ENCODE results near the gene EARS2. TPM values are rescaled to one million over a fixed set of nuclear protein-coding genes. Genes with fewer than 3 reads are reported as not detected.

EARS2 gene
- total RNA-seq, 1 donor from 2014 or later: 19.7 TPM

DNA sequence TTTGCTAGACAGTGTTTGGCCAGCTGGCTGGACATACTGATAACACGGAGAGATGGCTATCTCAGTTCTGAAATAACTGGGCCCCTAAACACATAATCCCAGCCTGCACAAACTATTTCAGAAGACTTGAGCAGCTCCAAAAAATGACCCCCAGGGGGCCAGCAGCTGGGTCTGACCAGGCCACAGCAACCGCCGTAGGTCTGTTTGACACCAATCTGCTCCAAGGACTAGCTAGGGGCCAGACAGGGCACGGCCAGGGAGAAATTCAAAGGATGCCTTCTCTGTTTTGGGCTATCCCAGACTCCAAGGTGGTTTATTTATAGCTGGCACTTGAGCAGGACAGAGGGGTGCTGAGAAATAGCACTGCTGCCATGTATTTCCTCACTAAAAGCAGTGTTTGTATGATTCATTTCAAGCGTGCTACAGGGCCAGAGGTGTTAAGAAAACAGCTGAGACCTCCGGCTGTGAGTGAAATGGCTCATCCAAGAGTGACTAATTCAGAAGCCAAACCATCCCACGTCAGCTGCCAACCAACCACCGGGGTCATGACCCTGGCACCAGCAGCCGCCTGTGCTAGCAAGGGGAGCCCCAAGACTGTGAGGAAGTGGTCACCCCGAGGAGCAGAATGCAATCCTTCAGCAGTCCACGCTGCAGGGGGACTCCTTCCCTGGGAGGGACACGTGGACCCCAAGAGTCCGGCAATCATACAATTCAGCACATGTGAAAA lies 52.5 kb downstream of the EARS2 start:
- Histone ChIP-seq H3K36me3 (no peaks in the 10 kb centered on the region), H3K4me3 (peak overlapping the region; percentile 29), H3K9ac (no peak overlapping the region), H3K4me2 (peak overlapping the region; percentile 69), H3K79me2 (ENCODE audit: low read depth) (peaks cover 100% of the 10 kb centered on the region), H4K20me1 (ENCODE audit: low read depth) (peaks cover 100% of the 10 kb centered on the region), H3K4me1 (peaks cover 59% of the 10 kb centered on the region), H3F3A (ENCODE audit: low read depth) (peaks cover 37% of the 10 kb centered on the region), H2AFZ (replicated peaks) (no peak overlapping the region), H3K9me3 (ENCODE audit: low read depth) (no peaks in the 10 kb centered on the region), H3K27ac (peak overlapping the region; percentile 63), H3K27me3 (no peaks in the 10 kb centered on the region)
- H3K27ac Mint-ChIP-seq: peak overlapping the region; percentile 85
- TF ChIP-seq, protein P1, sequence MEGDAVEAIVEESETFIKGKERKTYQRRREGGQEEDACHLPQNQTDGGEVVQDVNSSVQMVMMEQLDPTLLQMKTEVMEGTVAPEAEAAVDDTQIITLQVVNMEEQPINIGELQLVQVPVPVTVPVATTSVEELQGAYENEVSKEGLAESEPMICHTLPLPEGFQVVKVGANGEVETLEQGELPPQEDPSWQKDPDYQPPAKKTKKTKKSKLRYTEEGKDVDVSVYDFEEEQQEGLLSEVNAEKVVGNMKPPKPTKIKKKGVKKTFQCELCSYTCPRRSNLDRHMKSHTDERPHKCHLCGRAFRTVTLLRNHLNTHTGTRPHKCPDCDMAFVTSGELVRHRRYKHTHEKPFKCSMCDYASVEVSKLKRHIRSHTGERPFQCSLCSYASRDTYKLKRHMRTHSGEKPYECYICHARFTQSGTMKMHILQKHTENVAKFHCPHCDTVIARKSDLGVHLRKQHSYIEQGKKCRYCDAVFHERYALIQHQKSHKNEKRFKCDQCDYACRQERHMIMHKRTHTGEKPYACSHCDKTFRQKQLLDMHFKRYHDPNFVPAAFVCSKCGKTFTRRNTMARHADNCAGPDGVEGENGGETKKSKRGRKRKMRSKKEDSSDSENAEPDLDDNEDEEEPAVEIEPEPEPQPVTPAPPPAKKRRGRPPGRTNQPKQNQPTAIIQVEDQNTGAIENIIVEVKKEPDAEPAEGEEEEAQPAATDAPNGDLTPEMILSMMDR (IDR thresholded peaks at IDR 0.05): peak; percentile 5
- no peak for TF ChIP-seq EZH2 (IDR thresholded peaks at IDR 0.05)
- peak; percentile 77 for DNase-seq (ENCODE audit: low spot score)
- H3K9me3 Mint-ChIP-seq: no peaks in the 10 kb centered on the region
- peaks cover 13% of the 10 kb centered on the region for H3K36me3 Mint-ChIP-seq
- peaks cover 65% of the 10 kb centered on the region for H3K4me1 Mint-ChIP-seq
- no peaks in the 10 kb centered on the region for H3K27me3 Mint-ChIP-seq (ENCODE audit: insufficient read depth, low read depth)
- H3K4me3 Mint-ChIP-seq: peak overlapping the region; percentile 66

DNA sequence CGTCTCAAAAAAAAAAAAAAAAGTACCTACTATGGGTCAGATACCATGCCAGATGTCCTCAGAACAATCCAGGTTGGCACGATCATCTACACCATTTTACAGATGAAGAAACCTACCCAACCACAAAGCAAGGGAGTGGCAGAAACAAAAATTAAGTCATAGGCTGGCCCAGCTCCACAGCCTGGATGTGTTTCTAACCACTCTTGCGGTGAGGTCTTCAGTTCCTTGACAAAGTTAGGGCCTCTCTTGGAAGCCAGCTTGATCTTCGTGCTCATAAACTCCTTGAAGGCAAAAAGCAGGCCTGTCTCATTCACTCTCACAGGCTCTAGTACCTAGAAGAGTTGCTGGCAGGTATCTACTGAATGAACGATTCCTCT lies 53.1 kb downstream of the EARS2 start:
- H3F3A ChIP-seq (ENCODE audit: low read depth): peaks cover 31% of the 10 kb centered on the region
- peaks cover 59% of the 10 kb centered on the region for H3K4me1 ChIP-seq
- no peak overlapping the region for H3K9ac ChIP-seq
- peaks cover 100% of the 10 kb centered on the region for H4K20me1 ChIP-seq (ENCODE audit: low read depth)
- Mint-ChIP-seq H3K27ac (peak overlapping the region; percentile 85), H3K36me3 (peaks cover 9% of the 10 kb centered on the region), H3K9me3 (no peaks in the 10 kb centered on the region), H3K4me3 (peak overlapping the region; percentile 33), H3K4me1 (peaks cover 61% of the 10 kb centered on the region), H3K27me3 (ENCODE audit: insufficient read depth, low read depth) (no peaks in the 10 kb centered on the region)
- H3K36me3 ChIP-seq: no peaks in the 10 kb centered on the region
- H3K4me2 ChIP-seq: peak overlapping the region; percentile 69
- peaks cover 100% of the 10 kb centered on the region for H3K79me2 ChIP-seq (ENCODE audit: low read depth)
- H3K27me3 ChIP-seq: no peaks in the 10 kb centered on the region
- H2AFZ ChIP-seq (replicated peaks): no peak overlapping the region
- no peaks in the 10 kb centered on the region for H3K9me3 ChIP-seq (ENCODE audit: low read depth)
- no peak for DNase-seq (ENCODE audit: low spot score)
- H3K27ac ChIP-seq: peak overlapping the region; percentile 53
- H3K4me3 ChIP-seq: peak overlapping the region; percentile 29
- no peak for TF ChIP-seq EZH2phosphoT487 (IDR thresholded peaks at IDR 0.05)
- no peak for TF ChIP-seq EZH2 (IDR thresholded peaks at IDR 0.05)
- TF ChIP-seq, protein P1 (IDR thresholded peaks at IDR 0.05): no peak

DNA sequence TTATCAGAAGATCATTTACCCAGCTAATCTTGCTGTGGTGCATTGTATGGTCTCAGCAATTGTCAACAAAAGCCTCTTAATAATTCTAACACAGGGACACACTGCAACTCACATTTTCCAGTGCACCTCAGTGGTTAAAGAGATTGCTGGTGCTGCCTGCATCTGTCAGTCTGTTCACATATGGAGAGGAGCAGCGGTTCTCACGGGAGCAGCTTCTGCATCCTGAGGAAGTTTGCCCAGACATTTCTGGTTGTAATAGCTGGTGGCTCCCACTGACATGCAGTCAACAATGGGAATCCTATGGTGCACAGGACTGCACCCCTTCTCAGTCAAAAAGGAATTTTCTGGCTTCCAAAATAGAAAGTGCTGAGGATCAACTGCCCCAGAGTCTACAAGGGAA lies 54.7 kb downstream of the EARS2 start:
- Histone ChIP-seq H3K79me2 (ENCODE audit: low read depth) (peaks cover 100% of the 10 kb centered on the region), H3K4me2 (peak overlapping the region; percentile 20), H2AFZ (replicated peaks) (no peak overlapping the region), H3K9me3 (ENCODE audit: low read depth) (no peaks in the 10 kb centered on the region), H3K36me3 (no peaks in the 10 kb centered on the region), H3F3A (ENCODE audit: low read depth) (peaks cover 27% of the 10 kb centered on the region), H3K9ac (no peak overlapping the region), H3K4me1 (peaks cover 48% of the 10 kb centered on the region), H3K27me3 (no peaks in the 10 kb centered on the region), H3K27ac (no peak overlapping the region), H3K4me3 (no peak overlapping the region), H4K20me1 (ENCODE audit: low read depth) (peaks cover 100% of the 10 kb centered on the region)
- Mint-ChIP-seq H3K36me3 (no peaks in the 10 kb centered on the region), H3K4me1 (peaks cover 52% of the 10 kb centered on the region), H3K4me3 (no peak overlapping the region), H3K27me3 (ENCODE audit: insufficient read depth, low read depth) (no peaks in the 10 kb centered on the region), H3K27ac (no peak overlapping the region), H3K9me3 (no peaks in the 10 kb centered on the region)
- no peak for DNase-seq (ENCODE audit: low spot score)
- TF ChIP-seq EZH2 (IDR thresholded peaks at IDR 0.05): no peak
- TF ChIP-seq, protein P1 (IDR thresholded peaks at IDR 0.05): no peak
- TF ChIP-seq EZH2phosphoT487 (IDR thresholded peaks at IDR 0.05): no peak
